ENCODE measurements around the gene ULBP3. TPM values are rescaled to one million over a fixed set of nuclear protein-coding genes. Genes with fewer than 3 reads are reported as not detected.

ULBP3 gene
- total and polyA plus RNA-seq, 2 experiments from 2014 or later: 5.8 to 11.1 TPM

DNA sequence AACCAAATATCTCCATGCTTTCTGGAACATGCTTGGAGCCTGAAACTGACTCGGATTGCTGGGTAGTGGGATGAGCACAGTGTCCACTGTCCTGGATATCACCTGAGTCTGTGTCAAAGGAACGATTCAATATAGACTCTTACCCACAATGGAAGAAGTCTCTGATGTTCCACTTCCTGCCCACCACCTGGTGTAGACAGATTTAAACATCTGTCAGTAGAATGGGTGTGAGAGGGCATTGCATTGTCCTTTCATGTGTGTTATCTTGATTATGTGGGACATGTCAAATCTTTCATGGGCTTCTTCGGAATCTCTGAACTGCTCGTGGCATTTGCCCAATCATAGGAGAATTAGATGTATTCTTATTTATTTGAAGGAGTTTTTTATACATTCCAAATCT lies 20.8 kb downstream of the ULBP3 start:
- no peaks in the 10 kb centered on the region for H3K4me1 ChIP-seq (ENCODE audit: low read depth)
- TF ChIP-seq CTCF (IDR thresholded peaks at IDR 0.05; ENCODE audit: low read depth, low read length): no peak
- H3K27me3 ChIP-seq: peaks cover 65% of the 10 kb centered on the region
- DNase-seq (ENCODE audit: low read depth in 1 of 2, low spot score in 1 of 2): no peak
- no peaks in the 10 kb centered on the region for H3K36me3 ChIP-seq
- H3K9me3 ChIP-seq (ENCODE audit: low read depth): no peaks in the 10 kb centered on the region
- no peak overlapping the region for H3K4me3 ChIP-seq
- no peak overlapping the region for H3K27ac ChIP-seq

DNA sequence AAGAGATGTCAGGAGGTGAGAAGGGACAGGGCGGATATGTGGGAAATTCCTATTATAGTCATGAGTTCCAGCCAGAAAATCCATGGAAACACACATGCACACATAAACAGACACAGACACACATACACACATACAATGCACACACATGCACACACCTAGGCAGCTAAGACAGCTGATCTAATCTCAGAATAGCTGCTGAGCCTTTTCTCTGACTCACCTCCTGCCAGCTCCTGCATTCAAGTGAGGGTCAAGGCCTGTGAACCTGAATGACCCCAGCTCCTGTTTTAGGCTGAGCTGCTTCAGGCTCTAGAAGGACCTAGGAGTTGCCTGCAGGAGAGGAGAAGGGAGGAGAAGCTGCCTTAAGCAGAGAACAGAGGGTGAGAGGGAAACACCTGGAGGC lies 22.0 kb downstream of the ULBP3 start:
- TF ChIP-seq CTCF (IDR thresholded peaks at IDR 0.05; ENCODE audit: low read depth, low read length): no peak
- no peak overlapping the region for H3K27ac ChIP-seq
- H3K4me3 ChIP-seq: no peak overlapping the region
- H3K27me3 ChIP-seq: peaks cover 66% of the 10 kb centered on the region
- no peaks in the 10 kb centered on the region for H3K36me3 ChIP-seq
- no peaks in the 10 kb centered on the region for H3K4me1 ChIP-seq (ENCODE audit: low read depth)
- no peaks in the 10 kb centered on the region for H3K9me3 ChIP-seq (ENCODE audit: low read depth)
- DNase-seq (ENCODE audit: low read depth in 1 of 2, low spot score in 1 of 2): no peak

- H3K36me3 ChIP-seq: no peaks in the 10 kb centered on the region
- no peak overlapping the region for H3K4me3 ChIP-seq
- DNase-seq (ENCODE audit: low read depth in 1 of 2, low spot score in 1 of 2): no peak
- no peaks in the 10 kb centered on the region for H3K4me1 ChIP-seq (ENCODE audit: low read depth)
- TF ChIP-seq CTCF (IDR thresholded peaks at IDR 0.05; ENCODE audit: low read depth, low read length): no peak
- no peaks in the 10 kb centered on the region for H3K9me3 ChIP-seq (ENCODE audit: low read depth)
- H3K27ac ChIP-seq: no peak overlapping the region
- H3K27me3 ChIP-seq: peaks cover 85% of the 10 kb centered on the region
Observed at GRCh38 chr6:150044621-150045145, 24.2 kb downstream of the ULBP3 start.

DNA sequence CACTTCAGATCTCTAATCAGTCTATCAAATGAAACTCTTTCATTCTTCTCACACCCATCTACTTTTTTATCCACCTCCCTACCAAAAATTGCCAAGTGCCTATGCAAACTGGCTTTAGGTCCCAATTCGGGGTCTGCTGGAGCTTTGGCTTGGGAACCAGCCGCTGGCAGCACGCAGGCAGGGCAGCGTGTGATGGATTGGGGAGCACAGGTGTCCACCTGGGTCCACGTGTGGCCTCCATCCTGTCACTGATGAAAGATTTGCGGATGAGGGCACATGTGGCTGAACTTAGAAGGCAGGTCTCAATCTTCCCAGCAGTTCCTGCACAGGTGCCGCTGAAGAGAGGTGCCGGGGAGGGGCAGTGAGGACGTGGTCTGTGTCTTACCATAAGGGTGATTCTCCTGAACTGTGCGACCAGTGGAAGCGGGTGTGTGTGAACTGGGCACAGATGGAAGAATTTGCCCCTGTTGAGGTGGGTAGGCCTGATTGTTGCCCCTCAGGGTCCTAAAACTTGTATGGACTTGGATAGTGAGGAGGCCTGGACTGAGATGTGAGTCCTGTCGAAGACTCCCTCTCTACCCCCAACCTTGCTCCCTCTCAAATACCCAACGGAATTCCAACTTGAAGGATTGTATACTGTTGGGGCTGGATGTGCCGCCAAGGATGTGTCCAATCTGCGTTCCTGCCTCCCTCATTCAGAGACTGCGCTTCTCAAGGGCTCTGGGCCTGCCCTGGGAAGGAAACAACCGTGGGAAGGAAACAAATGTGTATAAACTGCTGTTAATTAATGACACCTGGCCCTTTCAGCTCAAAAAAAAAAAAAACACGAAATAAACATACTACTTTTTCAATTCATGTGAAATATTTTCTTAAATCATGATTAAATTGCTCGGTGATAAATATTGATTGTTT lies 25.2 kb downstream of the ULBP3 start:
- Histone ChIP-seq H3K27me3 (peaks cover 94% of the 10 kb centered on the region), H3K9me3 (ENCODE audit: low read depth) (no peaks in the 10 kb centered on the region), H3K27ac (no peak overlapping the region), H3K4me1 (ENCODE audit: low read depth) (no peaks in the 10 kb centered on the region), H3K36me3 (no peaks in the 10 kb centered on the region), H3K4me3 (no peak overlapping the region)
- no peak for DNase-seq (ENCODE audit: low read depth in 1 of 2, low spot score in 1 of 2)
- TF ChIP-seq CTCF (IDR thresholded peaks at IDR 0.05; ENCODE audit: low read depth, low read length): no peak

- H3K9me3 ChIP-seq (ENCODE audit: low read depth): no peaks in the 10 kb centered on the region
- no peak for TF ChIP-seq CTCF (IDR thresholded peaks at IDR 0.05; ENCODE audit: low read depth, low read length)
- H3K27me3 ChIP-seq: peaks cover 97% of the 10 kb centered on the region
- H3K36me3 ChIP-seq: no peaks in the 10 kb centered on the region
- no peak overlapping the region for H3K4me3 ChIP-seq
- DNase-seq (ENCODE audit: low read depth in 1 of 2, low spot score in 1 of 2): no peak
- H3K4me1 ChIP-seq (ENCODE audit: low read depth): no peaks in the 10 kb centered on the region
- no peak overlapping the region for H3K27ac ChIP-seq
Observed at GRCh38 chr6:150043096-150043495, 25.8 kb downstream of the ULBP3 start.

Data from cardiac muscle cell (in vitro differentiated cells and primary cell).